ENCODE measurements around the gene CRB2.

GRCh38 chr9:123370526-123371227 is 14.7 kb downstream of the CRB2 start:
- TF ChIP-seq ZNF8 (CRISPR knock-in tag; IDR thresholded peaks at IDR 0.05) (no peak), ESRRG (CRISPR knock-in tag; IDR thresholded peaks at IDR 0.05) (no peak), ZFP3 (CRISPR knock-in tag; IDR thresholded peaks at IDR 0.05) (no peak), ZNF565 (CRISPR knock-in tag; conservative IDR thresholded peaks at IDR 0.05; ENCODE audit: low read depth) (no peak), CREB5 (CRISPR knock-in tag; IDR thresholded peaks at IDR 0.05; ENCODE audit: low read depth) (no peak), BACH2 (CRISPR knock-in tag; IDR thresholded peaks at IDR 0.05; ENCODE audit: borderline replicate concordance) (no peak), RARB (CRISPR knock-in tag; IDR thresholded peaks at IDR 0.05) (no peak), PATZ1 (CRISPR knock-in tag; IDR thresholded peaks at IDR 0.05; ENCODE audit: borderline replicate concordance) (no peak), TCF4 (CRISPR knock-in tag; IDR thresholded peaks at IDR 0.05; ENCODE audit: borderline replicate concordance) (no peak)
